Glomerular visceral epithelial cell (primary cell): ENCODE measurements around the gene OR4C46.
"Not testable (repeated sequence)": the region's sequence is repeated elsewhere in the genome, so short reads cannot be mapped to it uniquely, and the experiment has no call there.

Experiments
- DNase-seq: peaks from one replicate; pipeline ENCODE4 v3.0.0-alpha.2; 2016; ENCODE audit errors: extremely low spot score

OR4C46 gene

GRCh38 chr11:54603898-54604297 is at the start of gene OR4C46:
Gene OR4C46, minus strand, starts transcription at chr11:54603998. Its CDS starts 0 bp downstream, at chr11:54603998.
- DNase-seq = no peak

- DNase-seq = not testable (repeated sequence)
Measured at GRCh38 chr11:54645606-54646005, 41.8 kb upstream of the OR4C46 start.

DNA sequence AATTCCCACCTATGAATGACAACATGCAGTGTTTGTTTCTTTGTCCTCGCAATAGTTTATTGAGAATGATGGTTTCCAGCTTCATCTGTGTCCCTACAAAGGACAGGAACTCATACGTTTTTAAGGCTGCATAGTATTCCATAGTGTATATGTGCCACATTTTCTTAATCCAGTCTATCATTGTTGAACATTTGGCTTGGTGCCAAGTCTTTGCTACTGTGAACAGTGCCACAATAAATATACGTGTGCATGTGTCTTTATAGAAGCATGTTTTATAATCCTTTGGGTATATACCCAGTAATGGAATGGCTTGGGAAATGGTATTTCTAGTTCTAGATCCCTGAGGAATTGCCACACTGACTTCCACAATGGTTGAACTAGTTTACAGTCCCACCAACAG is 42.4 kb downstream of the OR4C46 start:
- not testable (repeated sequence) for DNase-seq

DNA sequence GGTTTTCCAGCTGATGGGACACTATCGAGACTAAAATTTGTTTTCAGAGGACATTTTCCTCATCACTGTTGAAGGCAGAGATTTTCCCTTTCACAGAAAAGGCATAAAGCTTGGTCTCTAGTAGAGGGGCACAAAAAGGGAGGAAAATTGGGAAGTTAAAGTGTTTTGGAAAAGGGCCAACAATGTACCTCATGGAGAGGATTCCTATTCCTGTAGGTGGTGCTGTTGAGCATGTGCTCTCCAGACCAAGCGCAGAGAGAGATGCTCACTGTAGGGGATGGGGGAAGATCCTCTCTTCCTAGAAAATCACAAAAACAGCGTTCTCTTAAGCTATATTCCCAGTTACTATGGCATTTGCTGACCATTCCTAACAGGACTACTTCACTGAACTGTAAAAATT is 44.9 kb downstream of the OR4C46 start:
- DNase-seq = no peak

DNA sequence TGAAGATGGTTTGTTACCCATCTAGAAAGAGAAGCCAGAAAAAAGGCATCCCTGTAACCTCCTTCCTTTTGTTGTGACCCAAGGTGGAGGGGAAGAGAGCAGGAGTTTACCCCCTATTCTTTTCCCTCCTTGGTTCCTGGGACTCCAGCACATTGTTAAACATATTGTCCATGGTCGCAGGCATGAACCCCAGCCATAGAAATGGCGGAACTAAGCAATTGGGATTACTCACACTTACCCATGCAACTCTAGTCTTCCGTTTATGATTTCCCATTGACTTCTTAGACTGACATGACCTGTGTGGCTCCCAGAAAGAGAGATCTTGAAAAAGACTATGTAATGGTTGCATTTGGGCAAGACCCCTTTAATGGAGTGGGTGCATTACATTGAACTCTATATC is 45.4 kb downstream of the OR4C46 start:
- no peak for DNase-seq
